ENCODE results near the gene RBM12. TPM values are rescaled to one million over a fixed set of nuclear protein-coding genes. Genes with fewer than 3 reads are reported as not detected.
A peak's percentile ranks its signal among the peaks of the same experiment; 100 is the strongest.

The RBM12 gene
- total RNA-seq, 4 donors from 2014 or later, result 24.7 to 33.8 (median 29.3) TPM

- peak overlapping the region in 2 of 4 donors; percentile 25 to 95 for H3K27ac ChIP-seq
- H3K9me3 ChIP-seq, result no peaks in the 10 kb centered on the region
- intact Hi-C loops (cut with DNase I; ENCODE audit: low total_unique reads), result no loop called here
- in situ Hi-C loops (cut with MboI; ENCODE audit: low pct_ligation_motif_present in 1 of 4, low pct_unique_long_range_greater_than_20kb in 1 of 4, low sequenced_read_pairs in 3 of 4), result no loop called here
- 89 to 96% methylated on average over 5 to 10 of the region's 10 CpGs for WGBS, 2 donors (ENCODE audit: low coverage in 1 of 2)
- H3K4me3 ChIP-seq, result no peak overlapping the region
- H3K4me1 ChIP-seq, result peaks cover 21 to 79% (median 63%) of the 10 kb centered on the region in 4 donors
- H3K27me3 ChIP-seq, result no peaks in the 10 kb centered on the region
- no peak for DNase-seq
- no peak for TF ChIP-seq POLR2A (IDR thresholded peaks at IDR 0.05)
- no peak for TF ChIP-seq EP300 (IDR thresholded peaks at IDR 0.05; ENCODE audit: low read depth)
- no peak for TF ChIP-seq POLR2AphosphoS5 (IDR thresholded peaks at IDR 0.05)
- TF ChIP-seq, protein P1, sequence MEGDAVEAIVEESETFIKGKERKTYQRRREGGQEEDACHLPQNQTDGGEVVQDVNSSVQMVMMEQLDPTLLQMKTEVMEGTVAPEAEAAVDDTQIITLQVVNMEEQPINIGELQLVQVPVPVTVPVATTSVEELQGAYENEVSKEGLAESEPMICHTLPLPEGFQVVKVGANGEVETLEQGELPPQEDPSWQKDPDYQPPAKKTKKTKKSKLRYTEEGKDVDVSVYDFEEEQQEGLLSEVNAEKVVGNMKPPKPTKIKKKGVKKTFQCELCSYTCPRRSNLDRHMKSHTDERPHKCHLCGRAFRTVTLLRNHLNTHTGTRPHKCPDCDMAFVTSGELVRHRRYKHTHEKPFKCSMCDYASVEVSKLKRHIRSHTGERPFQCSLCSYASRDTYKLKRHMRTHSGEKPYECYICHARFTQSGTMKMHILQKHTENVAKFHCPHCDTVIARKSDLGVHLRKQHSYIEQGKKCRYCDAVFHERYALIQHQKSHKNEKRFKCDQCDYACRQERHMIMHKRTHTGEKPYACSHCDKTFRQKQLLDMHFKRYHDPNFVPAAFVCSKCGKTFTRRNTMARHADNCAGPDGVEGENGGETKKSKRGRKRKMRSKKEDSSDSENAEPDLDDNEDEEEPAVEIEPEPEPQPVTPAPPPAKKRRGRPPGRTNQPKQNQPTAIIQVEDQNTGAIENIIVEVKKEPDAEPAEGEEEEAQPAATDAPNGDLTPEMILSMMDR (IDR thresholded peaks at IDR 0.05), result no peak
- H3K36me3 ChIP-seq, result no peaks in the 10 kb centered on the region
Measured at GRCh38 chr20:35660122-35660937, 4.4 kb downstream of the RBM12 start.

DNA sequence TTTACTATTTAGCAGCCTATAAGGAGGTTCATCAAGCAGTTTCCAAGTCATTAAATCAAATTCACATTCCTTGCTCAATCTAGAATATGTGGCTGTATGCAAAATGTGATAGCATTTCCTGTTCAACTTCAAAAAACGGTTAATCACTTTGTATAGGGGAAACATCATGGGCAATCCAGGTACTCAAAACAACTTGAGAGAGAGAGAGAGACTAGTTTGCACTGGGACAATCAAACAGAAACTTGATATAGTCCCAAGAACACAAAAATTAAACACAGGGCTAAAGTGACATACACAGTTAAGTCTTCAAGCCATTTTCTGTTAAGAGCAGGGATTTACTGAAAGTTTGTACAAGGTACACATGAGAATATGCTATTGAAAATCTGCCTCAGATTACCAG, 7.4 kb downstream of the RBM12 start:
- H3K27ac ChIP-seq, result peak overlapping the region in 1 of 4 donors; percentile 2
- intact Hi-C loops (cut with DNase I; ENCODE audit: low total_unique reads), result no loop called here
- H3K9me3 ChIP-seq, result no peaks in the 10 kb centered on the region
- in situ Hi-C loops (cut with MboI; ENCODE audit: low pct_ligation_motif_present in 1 of 4, low pct_unique_long_range_greater_than_20kb in 1 of 4, low sequenced_read_pairs in 3 of 4), result no loop called here
- TF ChIP-seq POLR2A (IDR thresholded peaks at IDR 0.05) (no peak), POLR2AphosphoS5 (IDR thresholded peaks at IDR 0.05) (no peak), EP300 (IDR thresholded peaks at IDR 0.05; ENCODE audit: low read depth) (no peak)
- TF ChIP-seq, protein P1 (IDR thresholded peaks at IDR 0.05), result no peak
- H3K27me3 ChIP-seq, result no peaks in the 10 kb centered on the region
- H3K4me3 ChIP-seq, result no peak overlapping the region
- DNase-seq, result no peak
- H3K36me3 ChIP-seq, result peaks cover 0 to 21% (median 8%) of the 10 kb centered on the region in 4 donors
- 17 to 26% methylated on average over 1 of the region's 1 CpG for WGBS, 2 donors (ENCODE audit: low coverage in 1 of 2)
- peaks cover 21 to 68% (median 49%) of the 10 kb centered on the region in 4 donors for H3K4me1 ChIP-seq

GRCh38 chr20:35654415-35654814, 10.3 kb downstream of the RBM12 start:
- intact Hi-C loops (cut with DNase I; ENCODE audit: low total_unique reads), result no loop called here
- no peak overlapping the region for H3K4me3 ChIP-seq
- in situ Hi-C loops (cut with MboI; ENCODE audit: low pct_ligation_motif_present in 1 of 4, low pct_unique_long_range_greater_than_20kb in 1 of 4, low sequenced_read_pairs in 3 of 4), result no loop called here

DNA sequence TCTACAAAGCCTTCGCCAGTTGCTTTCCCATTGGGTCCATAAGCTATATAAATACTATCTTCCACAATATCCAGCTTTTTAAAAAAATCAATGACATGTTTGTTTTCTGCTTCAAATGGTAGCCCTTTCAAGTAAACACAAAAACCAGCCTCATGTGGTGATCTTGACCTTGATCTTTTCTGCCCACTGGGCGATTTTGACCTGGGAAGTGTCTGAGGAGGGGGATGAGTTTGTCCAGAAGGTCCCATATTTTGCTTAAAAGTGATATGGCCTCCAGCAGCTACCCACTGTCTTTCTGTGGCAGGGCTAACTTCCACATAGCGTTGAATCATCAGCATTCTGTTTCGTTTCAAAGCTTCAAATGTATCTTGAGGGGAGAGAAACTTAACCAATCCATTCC, 10.8 kb downstream of the RBM12 start:
- H3K36me3 ChIP-seq, result peaks cover 0 to 21% (median 8%) of the 10 kb centered on the region in 4 donors
- no peaks in the 10 kb centered on the region for H3K27me3 ChIP-seq
- no peak for TF ChIP-seq POLR2AphosphoS5 (IDR thresholded peaks at IDR 0.05)
- peaks cover 5 to 68% (median 37%) of the 10 kb centered on the region in 4 donors for H3K4me1 ChIP-seq
- WGBS, 2 donors (ENCODE audit: low coverage in 1 of 2), result 88 to 95% methylated on average over 4 of the region's 4 CpGs
- in situ Hi-C loops (cut with MboI; ENCODE audit: low pct_ligation_motif_present in 1 of 4, low pct_unique_long_range_greater_than_20kb in 1 of 4, low sequenced_read_pairs in 3 of 4), result no loop called here
- no peak overlapping the region for H3K27ac ChIP-seq
- no peak for DNase-seq
- no peak overlapping the region for H3K4me3 ChIP-seq
- H3K9me3 ChIP-seq, result no peaks in the 10 kb centered on the region
- intact Hi-C loops (cut with DNase I; ENCODE audit: low total_unique reads), result no loop called here

More at GRCh38 chr20:35654415-35654814, 10.3 kb downstream of the RBM12 start:
- Histone ChIP-seq H3K27ac (no peak overlapping the region), H3K27me3 (no peaks in the 10 kb centered on the region), H3K9me3 (no peaks in the 10 kb centered on the region), H3K36me3 (peaks cover 0 to 21% (median 8%) of the 10 kb centered on the region in 4 donors), H3K4me1 (peaks cover 5 to 68% (median 39%) of the 10 kb centered on the region in 4 donors)
- no peak for DNase-seq
- TF ChIP-seq EP300 (IDR thresholded peaks at IDR 0.05; ENCODE audit: low read depth), result no peak
- TF ChIP-seq, protein P1 (IDR thresholded peaks at IDR 0.05), result no peak
- no peak for TF ChIP-seq POLR2AphosphoS5 (IDR thresholded peaks at IDR 0.05)
- 92% methylated on average over 9 of the region's 9 CpGs; no CpG with 5 or more reads in 1 of the 2 donors for WGBS, 2 donors (ENCODE audit: low coverage in 1 of 2)

Measured in transverse colon (tissue), 4 donors.